ENCODE data around the gene MRC2.

The MRC2 gene

DNA sequence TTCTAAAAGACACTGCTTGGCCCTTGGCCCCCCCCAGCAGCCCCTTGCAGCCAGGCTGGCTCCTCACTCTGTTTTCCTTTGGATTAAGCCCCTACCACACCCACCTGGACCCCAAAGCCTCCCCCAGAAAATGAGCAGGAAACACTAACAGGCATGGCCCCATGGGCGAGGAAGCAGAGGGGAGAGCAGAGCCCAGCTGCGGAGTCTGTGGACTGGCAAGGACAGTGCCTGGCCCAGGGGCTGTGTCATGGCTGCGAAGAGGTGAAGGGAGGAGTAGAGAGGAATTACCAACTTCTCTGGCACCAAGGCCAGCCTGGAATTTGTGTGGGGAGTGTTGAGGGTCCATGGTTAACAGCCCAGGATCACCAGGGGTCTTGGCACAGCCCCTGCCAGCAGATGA, 47.4 kb downstream of the MRC2 start:
- in situ Hi-C loops (cut with MboI; ENCODE audit: low sequenced_read_pairs, unreplicated experiment) = loop anchor here (25.0 kb wide), 1 partner anchor 737 kb away; no protein-coding TSS in a partner anchor
- no peak for TF ChIP-seq CTCF (IDR thresholded peaks at IDR 0.05; ENCODE audit: borderline replicate concordance, control extremely low read depth, extremely low read depth, insufficient read depth, missing control alignments)

GRCh38 chr17:62675260-62675659, 47.8 kb downstream of the MRC2 start:
- no peak for DNase-seq (ENCODE audit: low spot score)
- TF ChIP-seq CTCF (IDR thresholded peaks at IDR 0.05; ENCODE audit: borderline replicate concordance, control extremely low read depth, extremely low read depth, insufficient read depth, missing control alignments) = no peak
- in situ Hi-C loops (cut with MboI; ENCODE audit: low sequenced_read_pairs, unreplicated experiment) = loop anchor here (25.0 kb wide), 1 partner anchor 737 kb away; no protein-coding TSS in a partner anchor

More for the DNA sequence above, 47.4 kb downstream of the MRC2 start:
- no peak for DNase-seq (ENCODE audit: low spot score)

DNA sequence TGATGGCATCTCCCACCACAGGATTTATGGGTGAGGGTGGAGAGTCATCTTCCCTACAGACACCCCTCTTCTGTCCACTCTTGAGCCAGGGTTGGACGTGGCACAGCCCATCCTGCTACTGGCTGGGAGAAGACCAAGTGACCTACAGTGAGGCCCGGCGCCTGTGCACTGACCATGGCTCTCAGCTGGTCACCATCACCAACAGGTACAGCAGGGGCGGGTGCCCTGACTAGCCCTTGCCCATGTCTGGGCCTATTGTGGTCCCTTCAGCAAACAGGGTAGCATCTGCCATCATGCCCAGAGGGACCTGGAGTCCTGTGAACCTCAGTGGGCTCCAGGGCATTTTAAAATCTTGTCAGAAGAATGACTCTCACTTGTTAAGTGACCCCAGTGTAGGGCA, 48.2 kb downstream of the MRC2 start:
- TF ChIP-seq CTCF (IDR thresholded peaks at IDR 0.05; ENCODE audit: borderline replicate concordance, control extremely low read depth, extremely low read depth, insufficient read depth, missing control alignments) = no peak
- in situ Hi-C loops (cut with MboI; ENCODE audit: low sequenced_read_pairs, unreplicated experiment) = loop anchor here (25.0 kb wide), 1 partner anchor 737 kb away; no protein-coding TSS in a partner anchor
- DNase-seq (ENCODE audit: low spot score) = no peak

- in situ Hi-C loops (cut with MboI; ENCODE audit: low sequenced_read_pairs, unreplicated experiment) = loop anchor here (25.0 kb wide), 1 partner anchor 736 kb away; no protein-coding TSS in a partner anchor
- no peak for DNase-seq (ENCODE audit: low spot score)
- no peak for TF ChIP-seq CTCF (IDR thresholded peaks at IDR 0.05; ENCODE audit: borderline replicate concordance, control extremely low read depth, extremely low read depth, insufficient read depth, missing control alignments)
These were observed 48.9 kb downstream of the MRC2 start for GRCh38 chr17:62676231-62676943.

DNA sequence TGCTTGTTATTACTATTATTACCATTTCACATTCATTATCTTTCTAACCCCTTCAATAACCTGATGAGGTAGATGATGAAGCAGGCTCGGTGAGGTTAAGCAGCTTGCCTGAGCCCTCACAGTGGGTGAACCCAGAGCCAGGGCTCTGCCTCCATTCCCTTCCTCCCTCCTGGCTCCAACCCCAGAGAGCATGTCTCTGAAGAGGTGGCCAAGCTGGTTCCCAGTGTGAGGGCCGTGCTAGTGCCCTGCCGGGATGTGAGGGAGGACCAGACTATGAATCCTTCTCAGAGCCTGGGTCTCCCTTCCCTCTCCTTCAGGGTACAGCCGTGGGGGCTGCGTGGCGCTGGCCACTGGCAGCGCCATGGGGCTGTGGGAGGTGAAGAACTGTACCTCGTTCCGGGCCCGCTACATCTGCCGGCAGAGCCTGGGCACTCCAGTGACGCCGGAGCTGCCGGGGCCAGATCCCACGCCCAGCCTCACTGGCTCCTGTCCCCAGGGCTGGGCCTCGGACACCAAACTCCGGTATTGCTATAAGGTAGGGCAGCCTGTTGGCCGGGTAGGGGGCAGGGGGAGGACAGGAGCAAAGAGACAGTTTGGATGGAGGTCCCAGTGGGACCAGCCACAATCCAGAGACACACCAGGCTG, 49.6 kb downstream of the MRC2 start:
- DNase-seq (ENCODE audit: low spot score) = no peak
- in situ Hi-C loops (cut with MboI; ENCODE audit: low sequenced_read_pairs, unreplicated experiment) = loop anchor here (25.0 kb wide), 1 partner anchor 735 kb away; no protein-coding TSS in a partner anchor
- TF ChIP-seq CTCF (IDR thresholded peaks at IDR 0.05; ENCODE audit: borderline replicate concordance, control extremely low read depth, extremely low read depth, insufficient read depth, missing control alignments) = no peak

GRCh38 chr17:62678214-62678919, 50.9 kb downstream of the MRC2 start:
- DNase-seq (ENCODE audit: low spot score) = no peak
- no peak for TF ChIP-seq CTCF (IDR thresholded peaks at IDR 0.05; ENCODE audit: borderline replicate concordance, control extremely low read depth, extremely low read depth, insufficient read depth, missing control alignments)
- in situ Hi-C loops (cut with MboI; ENCODE audit: low sequenced_read_pairs, unreplicated experiment) = loop anchor here (25.0 kb wide), 1 partner anchor 734 kb away; no protein-coding TSS in a partner anchor

Measured in GM13976 (cell line).